Measurements from ENCODE around the gene MINDY2. TPM values are rescaled to one million over a fixed set of nuclear protein-coding genes. Genes with fewer than 3 reads are reported as not detected.
"Not testable (repeated sequence)": the region's sequence is repeated elsewhere in the genome, so short reads cannot be mapped to it uniquely, and the experiment has no call there.

MINDY2 gene
- polyA plus RNA-seq, 3 donors, result 24.8 to 29.2 (median 27.6) TPM

DNA sequence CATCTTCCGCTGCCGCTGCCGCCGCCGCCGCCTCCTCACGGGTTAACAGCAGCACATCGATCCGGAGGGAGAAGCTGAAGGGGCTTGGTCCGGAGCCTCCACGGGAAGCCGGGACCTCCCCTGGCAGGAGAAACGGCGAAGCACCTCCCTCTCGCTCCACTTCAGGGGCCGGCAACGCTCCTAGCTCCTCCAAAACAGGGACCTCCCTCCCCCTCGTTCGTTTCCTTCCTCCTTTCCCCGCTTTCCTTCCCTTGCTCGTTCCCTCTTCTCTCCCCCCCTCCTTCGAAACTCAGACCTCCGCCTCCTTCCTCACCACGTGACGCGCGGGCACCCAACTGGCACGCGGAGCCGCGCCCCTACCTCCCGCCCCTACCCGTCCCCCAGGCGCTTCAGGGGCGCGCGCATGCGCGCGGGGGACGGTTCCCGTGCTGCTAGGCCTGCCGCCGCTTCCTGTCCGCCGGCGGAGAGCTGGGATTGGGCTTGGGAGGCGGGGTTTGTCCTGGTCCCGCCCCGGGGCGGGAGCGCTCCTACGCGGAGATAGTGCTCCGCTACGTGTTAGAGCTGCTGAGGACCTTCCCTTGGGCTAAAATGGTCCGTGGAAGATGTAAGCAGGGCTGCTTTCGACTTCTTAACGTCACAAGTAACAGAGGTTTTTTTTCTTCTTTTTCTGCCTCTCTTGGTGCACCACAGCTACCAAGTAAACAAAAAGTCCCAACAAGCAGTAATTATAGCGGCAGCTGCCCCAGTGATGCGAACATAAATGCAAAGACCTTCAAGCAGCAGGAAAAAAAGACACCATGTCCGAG is 21.4 kb upstream of the MINDY2 start, which contains the start of gene ADAM10:
Gene ADAM10, minus strand, starts transcription at position 176 of the 806 bp plus-strand sequence. Its CDS starts 173 bp downstream, at position 3.
- peak; percentile 97 to 98 (median 98) for DNase-seq (ENCODE audit: low read depth in 3 of 3, low spot score in 2 of 3)

DNA sequence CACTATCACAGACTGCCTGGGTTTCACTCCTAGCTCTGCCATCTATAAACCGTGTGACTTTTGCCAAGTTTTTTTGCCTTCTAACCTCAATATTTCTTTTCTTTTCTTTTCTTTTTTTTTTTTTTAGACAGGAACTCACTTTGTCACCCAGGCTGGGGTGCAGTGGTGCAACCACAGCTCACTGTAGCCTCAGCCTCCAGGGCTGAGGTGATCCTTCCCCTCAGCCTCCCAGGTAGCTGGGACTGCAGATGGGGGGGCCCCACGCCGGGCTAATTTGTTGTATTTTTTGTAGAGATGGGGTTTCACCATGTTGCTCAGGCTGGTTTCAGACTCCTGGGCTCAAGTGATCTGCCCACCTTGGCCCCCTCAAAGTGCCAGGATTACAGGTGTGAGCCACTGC is 18.4 kb upstream of the MINDY2 start:
- DNase-seq (ENCODE audit: low read depth in 3 of 3, low spot score in 2 of 3), result no peak

DNA sequence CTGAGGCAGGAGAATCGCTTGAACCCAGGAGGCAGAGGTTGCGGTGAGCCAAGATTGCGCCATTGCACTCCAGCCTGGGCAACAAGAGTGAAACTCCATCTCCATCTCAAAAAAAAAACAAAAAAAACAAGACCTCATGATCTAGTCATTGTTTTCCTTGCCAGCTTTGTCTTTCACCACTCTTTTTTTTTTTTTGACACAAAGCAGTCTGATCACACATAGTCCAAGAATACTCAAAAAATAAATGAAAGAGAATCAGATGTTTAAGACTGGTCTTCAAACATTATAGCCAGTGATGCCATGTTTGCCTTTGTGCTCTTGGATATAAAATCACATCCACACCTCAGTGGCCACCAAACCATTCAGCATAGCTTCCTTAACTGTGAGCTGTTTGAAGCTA is 15.8 kb upstream of the MINDY2 start:
- no peak for DNase-seq (ENCODE audit: low read depth in 3 of 3, low spot score in 2 of 3)

DNA sequence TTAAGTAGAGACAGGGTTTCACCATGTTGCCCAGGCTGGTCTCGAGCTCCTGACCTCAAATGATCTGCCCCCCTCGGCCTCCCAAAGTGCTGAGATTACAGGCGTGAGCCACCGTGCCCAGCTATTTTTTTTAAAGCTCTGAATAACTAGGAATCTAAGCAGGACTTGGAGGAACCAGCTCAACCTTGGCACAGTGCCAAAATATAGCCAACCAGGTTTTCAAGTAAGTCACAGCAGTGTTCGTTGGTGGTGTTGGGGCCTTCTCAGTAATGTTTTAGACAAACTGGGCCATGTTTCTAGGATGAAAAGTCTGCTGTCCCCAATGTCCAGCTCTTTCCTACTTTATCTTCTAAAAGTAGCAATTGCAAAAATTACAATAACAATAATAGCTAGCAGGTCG is 15.1 kb upstream of the MINDY2 start:
- no peak for DNase-seq (ENCODE audit: low read depth in 3 of 3, low spot score in 2 of 3)

DNA sequence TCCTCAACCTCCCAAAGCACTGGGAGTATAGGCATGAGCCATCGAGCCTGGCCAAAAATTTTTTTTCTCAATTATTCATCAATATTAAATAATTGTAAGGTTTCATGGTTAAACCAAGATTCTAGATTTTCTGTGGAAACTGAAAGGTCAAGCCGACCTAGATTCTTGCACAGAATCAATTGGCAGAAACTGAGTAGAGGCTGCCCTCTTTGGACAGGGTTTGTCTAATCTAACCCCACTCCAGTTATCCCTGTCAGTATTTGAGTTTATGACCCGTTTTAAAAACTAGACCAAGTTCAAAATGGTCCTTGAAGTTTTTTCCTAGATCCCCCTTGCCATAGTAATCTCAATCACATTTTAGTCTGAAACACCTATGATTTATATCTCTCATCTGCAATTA is 13.0 kb upstream of the MINDY2 start:
- DNase-seq (ENCODE audit: low read depth in 3 of 3, low spot score in 2 of 3), result no peak

DNA sequence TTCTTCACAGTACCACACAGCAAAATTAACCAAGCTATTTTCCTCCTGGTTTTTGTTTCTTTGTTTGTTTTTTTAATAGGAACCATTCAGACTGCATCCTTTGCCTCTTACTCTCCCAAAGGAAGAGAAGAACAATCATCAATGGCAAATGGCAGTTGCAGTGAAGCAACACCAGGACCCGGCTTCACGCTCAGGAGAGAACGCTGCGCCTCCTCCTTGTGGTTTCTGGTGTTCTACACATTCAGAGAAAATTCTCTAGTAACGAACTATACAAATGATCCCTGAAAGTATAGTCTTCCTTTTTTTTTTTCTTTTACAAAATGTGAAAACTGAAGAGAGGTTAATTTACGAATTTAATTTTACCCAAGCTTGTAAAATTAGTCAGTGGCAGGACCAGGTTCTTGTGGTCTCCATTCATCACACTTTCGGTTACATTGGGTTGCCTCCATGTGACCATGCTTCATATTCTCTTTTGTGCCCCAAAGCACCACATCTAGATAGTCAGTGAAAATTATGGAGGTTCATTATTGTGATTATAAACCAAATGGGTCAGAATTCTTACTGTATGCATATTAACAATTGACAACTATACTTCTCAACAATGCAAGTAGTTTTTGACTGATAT is 10.6 kb upstream of the MINDY2 start:
- no peak for DNase-seq (ENCODE audit: low read depth in 3 of 3, low spot score in 2 of 3)

DNA sequence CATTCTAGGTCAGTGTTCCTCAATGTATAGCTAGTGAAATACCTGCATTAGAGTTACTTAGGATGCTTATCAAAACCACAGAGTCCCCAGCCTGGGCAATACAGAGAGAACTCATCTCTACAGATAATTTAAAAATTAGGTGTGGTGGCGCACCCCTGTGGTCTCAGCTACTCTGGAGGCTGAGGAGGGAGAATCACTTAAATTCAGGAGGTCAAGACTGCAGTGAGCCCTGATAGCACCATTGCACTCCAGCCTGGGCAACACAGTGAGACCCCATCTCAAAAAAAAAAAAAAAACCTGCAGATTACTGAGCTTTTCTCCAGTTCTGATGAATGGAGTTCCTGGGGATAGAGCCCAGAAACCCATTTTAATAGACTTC is 10.1 kb upstream of the MINDY2 start:
- no peak for DNase-seq (ENCODE audit: low read depth in 3 of 3, low spot score in 2 of 3)

DNA sequence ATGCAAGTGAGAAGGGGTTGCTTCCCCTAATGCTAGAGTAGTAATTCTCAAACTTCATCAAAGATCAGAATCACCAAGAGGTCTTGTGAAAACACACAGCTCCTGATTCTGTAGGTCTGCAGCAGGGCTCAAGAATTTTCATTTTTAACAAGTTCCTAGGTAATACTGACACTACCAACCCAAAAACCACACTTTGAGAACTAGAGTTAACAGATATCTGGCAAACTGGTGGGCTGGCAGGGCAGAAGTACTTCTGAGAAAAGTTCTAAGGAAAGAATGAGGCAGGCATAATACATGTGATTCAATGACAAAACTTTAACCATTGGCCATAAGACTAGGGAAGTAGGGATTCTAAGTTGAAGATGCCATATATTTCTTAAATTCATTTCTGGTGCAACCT is 8.8 kb upstream of the MINDY2 start:
- no peak for DNase-seq (ENCODE audit: low read depth in 3 of 3, low spot score in 2 of 3)

DNA sequence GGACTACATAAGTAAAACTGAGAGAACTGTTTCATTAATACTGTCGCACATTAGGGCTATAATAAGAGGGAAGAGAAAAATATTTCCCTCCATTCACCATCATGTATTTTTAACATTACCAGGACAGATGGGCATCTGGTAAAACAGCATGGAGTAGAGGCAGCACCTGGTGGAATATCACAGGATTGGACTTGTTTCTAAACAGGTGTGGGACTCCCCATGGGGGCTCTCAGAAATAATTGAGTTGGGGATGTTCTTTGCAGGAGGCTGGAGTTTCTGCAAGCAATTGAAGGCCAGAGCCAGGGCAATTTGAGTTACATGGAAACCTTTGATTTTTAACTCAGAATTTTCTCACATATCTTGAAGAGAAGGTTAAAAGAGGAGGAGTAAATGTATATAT is 8.4 kb upstream of the MINDY2 start:
- DNase-seq (ENCODE audit: low read depth in 3 of 3, low spot score in 2 of 3), result no peak

DNA sequence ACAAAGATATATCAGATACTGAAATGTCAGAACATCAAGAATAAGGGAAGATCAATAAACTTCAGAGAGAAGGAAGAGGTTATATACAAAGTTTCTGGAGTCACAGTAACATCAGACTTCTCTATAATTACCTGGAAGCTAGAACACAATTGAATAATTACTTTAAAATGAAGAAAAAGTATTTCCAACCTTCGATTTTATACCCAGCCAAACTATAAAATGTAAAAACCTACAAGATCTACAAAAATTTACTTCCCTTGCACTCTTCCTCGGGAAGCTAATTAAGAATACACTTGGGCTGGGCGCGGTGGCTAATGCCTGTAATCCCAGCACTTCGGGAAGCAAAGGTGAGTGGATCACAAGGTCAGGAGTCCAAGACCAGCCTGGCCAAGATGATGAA is 6.6 kb upstream of the MINDY2 start:
- DNase-seq (ENCODE audit: low read depth in 3 of 3, low spot score in 2 of 3), result no peak

DNA sequence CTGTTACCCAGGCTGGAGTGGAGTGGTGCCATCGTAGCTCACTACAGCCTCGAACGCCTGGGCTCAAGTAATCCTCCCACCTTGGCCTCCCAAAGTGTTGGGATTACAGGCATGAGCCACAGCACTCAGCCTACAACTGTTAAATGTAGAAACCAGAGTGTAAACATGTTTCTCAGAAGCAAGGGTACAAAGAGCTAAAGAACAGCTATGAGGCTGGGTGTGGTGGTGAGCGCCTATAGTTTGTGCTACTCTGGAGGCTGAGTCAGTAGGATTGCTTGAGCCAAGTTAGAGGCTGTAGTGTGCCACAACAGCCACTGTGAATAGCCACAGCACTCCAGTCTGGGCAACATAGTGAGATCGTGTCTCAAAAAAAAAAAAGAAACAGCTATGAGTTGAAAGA is 4.8 kb upstream of the MINDY2 start:
- no peak for DNase-seq (ENCODE audit: low read depth in 3 of 3, low spot score in 2 of 3)

DNA sequence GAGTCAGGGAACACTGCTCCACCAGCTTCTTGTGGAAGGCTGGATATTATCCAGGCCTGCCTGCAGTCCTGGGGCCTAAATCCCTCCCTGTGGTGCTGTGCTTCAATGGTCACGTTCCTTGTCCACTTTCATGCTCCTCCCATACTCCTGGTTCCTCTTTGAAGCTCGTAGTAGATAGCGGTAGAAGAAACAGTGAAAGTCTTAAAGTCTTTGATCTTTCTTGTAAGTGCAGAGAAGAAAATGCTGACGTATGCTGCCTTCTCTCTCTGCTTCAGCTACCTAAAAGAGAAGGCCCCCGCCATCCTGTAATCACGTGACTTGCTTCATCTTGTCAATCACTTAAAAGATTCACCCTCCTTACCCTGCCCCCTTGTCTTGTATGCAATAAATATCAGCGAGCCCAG is 2.5 kb upstream of the MINDY2 start:
- not testable (repeated sequence) for DNase-seq (ENCODE audit: low read depth in 3 of 3, low spot score in 2 of 3)

DNA sequence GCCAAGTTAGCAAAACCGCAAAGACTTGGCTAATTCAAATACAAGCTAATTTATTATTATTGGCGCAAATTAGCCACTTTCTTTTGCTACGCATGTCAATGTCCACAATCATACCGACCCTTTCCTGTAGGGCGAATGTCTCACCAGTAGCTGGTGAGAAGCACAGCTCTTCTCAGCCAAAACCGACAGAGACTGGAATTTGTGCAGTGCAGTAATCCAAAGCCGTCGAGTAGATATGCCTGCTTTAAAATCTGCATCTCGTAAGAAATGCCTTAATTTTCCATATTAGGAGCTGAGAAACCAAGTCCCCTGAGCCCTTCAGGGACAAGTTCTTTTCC is 614 bp upstream of the MINDY2 start:
- DNase-seq (ENCODE audit: low read depth in 3 of 3, low spot score in 2 of 3), result peak in 1 of 3 donors; percentile 83

DNA sequence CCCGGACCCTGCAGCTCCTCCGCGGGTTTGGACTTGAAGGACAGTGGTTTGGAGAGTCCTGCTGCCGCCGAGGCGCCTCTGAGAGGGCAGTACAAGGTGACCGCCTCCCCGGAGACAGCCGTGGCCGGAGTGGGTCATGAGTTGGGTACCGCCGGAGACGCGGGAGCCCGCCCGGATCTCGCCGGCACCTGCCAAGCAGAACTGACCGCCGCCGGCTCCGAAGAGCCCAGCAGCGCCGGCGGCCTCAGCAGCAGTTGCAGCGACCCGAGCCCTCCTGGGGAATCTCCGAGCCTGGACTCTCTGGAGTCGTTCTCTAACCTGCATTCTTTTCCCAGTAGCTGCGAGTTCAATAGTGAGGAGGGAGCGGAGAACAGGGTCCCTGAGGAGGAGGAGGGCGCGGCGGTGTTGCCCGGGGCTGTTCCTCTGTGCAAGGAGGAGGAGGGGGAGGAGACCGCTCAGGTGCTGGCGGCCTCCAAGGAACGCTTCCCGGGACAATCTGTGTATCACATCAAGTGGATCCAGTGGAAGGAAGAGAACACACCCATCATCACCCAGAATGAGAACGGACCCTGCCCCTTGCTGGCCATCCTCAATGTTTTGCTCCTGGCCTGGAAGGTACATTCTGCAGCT is 634 bp downstream of the MINDY2 start:
- peak in 1 of 3 donors; percentile 47 for DNase-seq (ENCODE audit: low read depth in 3 of 3, low spot score in 2 of 3)

DNA sequence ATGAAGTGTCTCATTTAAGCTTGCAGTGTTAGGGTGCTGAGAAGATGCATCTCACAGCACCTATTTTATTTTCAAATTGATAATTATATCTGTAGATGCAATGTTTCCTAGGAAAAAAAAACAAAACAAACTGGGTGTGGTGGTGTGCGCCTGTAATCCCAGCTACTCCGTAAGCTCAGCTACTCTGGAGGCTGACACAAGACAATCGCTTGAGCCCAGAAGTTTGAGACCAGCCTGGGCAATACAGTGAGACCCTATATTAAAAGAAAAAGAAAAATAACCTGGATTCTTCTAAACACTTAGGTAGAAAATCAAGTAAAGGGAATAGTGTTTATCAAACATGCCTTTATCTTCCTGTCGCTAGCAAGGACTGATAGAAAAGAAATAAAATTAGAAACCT is 1.9 kb downstream of the MINDY2 start:
- no peak for DNase-seq (ENCODE audit: low read depth in 3 of 3, low spot score in 2 of 3)

DNA sequence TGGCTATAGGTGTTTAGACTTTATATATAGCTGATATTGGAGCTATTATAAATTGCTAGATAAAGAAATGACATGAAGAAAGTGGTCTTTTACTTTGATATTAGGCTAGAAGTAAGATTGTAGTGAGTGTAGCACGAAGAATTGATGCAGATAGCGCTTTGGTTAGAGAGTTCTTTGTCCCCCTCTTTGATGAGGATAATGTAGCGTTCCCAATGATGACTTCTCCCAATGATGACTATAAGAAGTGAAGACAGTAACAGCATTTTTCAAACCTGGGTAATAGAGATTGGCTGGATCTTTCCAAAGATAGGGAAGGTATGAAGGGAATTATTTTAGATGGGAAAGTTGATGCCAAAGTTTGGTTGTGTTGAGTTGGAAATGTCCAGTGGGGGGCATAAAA is 4.3 kb downstream of the MINDY2 start:
- DNase-seq (ENCODE audit: low read depth in 3 of 3, low spot score in 2 of 3), result no peak

DNA sequence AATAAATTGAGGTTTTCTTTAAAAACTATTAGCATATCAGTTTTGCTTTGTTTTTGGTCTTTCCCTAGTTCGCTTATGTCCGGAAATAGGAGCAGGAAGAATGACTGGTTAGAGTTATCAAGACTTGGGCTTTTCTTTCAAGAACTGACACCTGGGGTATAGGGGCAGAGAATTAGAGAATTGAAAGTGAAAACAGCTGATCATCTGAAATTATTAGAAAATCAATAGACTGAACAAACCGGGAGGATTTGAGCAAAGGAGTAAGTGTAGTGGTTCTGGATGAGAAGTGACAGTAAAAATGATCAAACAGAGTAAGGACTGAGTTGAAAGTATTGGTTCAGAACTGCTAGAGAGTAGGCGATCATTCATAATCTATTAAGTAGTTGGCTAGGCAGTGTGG is 6.0 kb downstream of the MINDY2 start:
- DNase-seq (ENCODE audit: low read depth in 3 of 3, low spot score in 2 of 3), result no peak

DNA sequence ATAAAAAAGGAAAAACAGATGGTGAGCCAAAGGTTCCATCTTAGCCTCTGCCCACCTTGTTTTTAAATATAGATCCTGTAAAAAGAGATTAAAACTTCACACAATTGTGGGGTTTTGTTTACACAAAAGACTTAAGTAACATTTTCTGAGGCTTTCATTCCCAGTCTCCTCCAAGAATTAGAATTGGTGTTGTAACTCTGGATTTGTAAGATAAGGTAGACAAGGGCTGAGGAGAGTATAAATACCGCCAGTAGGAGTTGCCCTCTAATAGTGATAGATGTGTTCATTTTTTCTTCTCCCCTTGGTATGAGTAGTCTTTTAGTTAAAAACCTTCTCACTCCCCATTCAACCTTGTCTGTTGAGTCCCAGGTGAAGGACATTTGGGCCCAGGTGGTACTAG is 8.5 kb downstream of the MINDY2 start:
- DNase-seq (ENCODE audit: low read depth in 3 of 3, low spot score in 2 of 3), result no peak

DNA sequence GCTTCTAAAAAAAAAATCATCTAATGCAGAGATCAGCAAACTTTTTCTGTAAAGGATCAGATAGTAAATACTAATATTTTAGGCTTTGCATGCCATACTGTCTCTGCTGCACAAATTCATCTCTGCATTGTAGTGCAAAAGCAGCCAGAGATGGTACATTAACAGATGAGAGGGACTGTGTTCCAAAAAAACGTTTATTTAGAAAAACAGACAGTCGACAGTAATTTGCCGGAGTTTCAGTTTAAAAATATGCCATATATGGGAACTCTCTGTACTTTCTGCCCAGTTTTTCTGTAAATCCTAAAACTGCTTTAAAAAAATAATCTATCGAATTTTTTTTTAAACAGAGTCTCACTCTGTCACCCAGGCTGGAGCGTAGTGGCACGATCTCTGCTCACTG is 14.3 kb downstream of the MINDY2 start:
- no peak for DNase-seq (ENCODE audit: low read depth in 3 of 3, low spot score in 2 of 3)

DNA sequence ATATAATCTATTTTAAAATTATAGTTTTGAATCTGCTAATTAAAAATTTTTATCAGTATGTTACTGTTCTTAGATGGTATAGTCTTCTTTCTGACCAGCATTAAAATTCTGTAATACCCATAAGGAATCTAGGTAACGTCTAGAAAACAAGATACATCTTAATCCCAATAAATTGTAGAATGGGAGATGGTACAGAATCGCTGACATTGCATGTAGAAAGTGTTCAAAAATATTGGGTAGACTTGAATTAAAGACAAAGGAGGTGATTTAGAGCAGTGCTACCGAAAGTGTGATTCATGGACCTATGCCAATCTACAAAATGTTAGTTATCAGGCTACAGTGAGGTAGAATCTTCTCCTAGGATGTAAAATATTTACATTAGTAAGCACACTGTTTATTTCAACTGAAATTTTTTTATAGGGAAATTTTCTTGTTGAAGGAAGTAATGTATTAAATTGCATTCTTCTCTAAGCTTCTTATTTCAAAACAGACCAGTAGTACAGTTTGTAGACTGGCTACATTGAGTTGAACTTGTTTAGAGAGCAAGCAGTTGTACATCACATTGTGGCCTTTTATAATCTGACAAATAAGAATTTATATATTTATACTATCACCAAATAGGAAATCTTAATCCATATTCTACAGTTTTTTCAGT is 17.1 kb downstream of the MINDY2 start:
- DNase-seq (ENCODE audit: low read depth in 3 of 3, low spot score in 2 of 3), result no peak

DNA sequence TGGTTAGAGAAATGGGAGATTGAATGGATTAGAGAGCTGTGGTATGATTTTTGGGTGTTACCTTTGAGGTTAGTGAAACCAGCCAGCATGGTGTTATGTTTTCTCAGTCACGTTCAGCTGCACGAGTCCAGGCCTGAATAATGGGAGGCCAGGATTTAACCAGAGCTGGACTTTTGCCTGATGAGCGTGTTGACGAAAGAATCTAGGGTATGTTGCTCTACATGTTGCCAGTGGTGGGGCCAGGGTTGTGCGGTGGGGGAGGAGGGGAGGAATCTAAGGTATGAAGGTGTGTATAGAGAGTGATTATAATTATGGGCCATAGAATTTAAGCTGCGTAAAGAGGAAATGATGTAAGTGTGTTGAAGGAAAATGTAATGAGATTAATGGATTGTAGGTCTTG is 22.8 kb downstream of the MINDY2 start:
- DNase-seq (ENCODE audit: low read depth in 3 of 3, low spot score in 2 of 3), result peak in 1 of 3 donors; percentile 27

DNA sequence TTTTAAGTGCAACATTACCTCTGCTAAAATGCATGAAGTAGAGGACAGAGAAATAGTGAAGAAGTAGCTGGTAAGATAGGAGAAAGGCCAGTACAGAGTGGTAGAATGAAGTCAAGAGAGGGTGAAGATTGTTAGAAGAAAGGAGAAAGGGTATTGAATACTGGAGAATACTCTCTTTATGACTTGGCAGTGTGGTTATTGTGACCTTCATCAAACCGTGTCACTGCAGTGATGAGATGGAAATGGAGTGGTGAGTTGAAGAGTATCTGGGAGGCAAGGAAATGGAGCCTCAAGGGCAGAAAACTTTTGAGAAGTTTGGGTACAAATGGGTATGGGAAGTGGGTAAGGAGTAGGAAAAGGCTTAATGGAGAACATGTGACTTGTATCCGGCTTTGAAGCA is 24.7 kb downstream of the MINDY2 start:
- DNase-seq (ENCODE audit: low read depth in 3 of 3, low spot score in 2 of 3), result no peak
